HG02610 (cell line): ENCODE data around the gene INPP5J.
"Not testable (repeated sequence)": the region's sequence is repeated elsewhere in the genome, so short reads cannot be mapped to it uniquely, and the experiment has no call there.

ENCODE experiments used
- ATAC-seq: cut with Tn5 transposase; IDR thresholded peaks from one replicate; pipeline ENCODE4 v1.9.1; 2021; ENCODE audit warnings: mild to moderate bottlenecking, moderate library complexity; ENCODE audit not compliant: unreplicated experiment

Gene INPP5J

DNA sequence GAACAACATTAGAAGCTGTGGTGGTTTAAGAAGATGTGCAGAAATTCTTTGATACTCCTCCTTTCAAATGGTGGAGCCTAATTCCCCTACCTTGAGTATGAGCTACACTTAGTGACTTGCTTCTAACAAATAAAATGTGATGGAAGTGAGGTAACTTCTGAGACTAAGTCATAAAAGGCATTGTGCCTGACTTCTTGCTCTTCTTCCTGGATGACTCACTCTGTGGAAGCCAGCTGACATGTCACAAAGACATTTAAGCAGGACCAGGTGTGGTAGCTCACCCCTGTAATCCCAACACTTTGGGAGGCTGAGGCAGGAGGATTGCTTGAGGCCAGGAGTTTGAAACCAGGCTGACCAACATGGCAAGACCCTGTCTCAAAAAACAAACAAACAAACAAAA, 21.5 kb downstream of the INPP5J start:
- no peak for ATAC-seq

DNA sequence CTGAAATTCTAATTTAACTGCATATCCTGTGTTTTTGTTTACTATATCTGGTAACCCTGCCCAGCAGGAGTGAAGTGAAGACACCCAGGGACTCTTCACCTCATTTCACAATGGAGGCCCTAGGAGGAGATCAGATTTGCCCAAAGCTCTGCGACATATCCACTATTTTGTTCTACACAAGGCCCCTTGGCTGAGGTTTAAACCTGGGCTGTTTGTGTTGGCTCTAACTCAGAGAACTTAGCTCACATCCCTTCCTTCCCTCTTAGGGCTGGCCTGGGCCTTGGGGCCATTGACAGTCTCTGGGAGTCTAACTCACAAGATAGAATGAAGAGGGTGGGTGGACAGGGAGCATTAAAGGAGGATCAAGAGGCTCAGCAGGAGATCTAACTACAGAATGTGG, 25.7 kb downstream of the INPP5J start:
- ATAC-seq: no peak

DNA sequence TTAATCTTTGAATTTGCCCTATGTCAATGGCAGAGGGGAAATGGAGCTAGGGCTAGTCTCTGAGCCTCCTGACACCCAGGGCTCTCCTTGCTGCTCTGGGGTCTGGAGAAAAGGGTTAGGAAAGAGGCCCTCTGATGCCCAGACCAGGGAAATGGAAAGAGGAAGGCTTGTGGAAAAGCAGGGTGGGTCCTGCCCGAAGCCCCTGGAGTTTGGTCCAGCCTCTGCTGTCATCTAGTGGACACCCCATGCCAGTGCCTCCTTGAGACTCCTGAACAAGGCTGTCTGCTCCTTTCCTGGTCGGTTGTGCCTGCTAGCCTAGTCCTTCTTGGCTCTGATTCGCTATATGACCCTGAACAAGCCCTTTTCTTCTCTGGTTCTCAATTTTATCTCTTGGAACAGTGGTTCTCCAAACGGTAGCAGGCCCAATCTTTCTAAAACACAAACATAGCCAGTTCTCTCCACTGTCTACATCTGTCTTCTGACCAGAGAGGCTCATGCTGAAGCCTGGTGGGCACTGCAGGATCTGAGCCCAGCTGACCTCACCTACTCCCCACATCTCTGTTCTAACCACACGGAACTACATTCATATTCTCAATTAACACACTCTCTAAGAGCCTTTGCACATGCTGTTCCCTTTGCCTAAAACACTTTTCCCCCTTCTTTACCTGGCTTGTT, 26.3 kb downstream of the INPP5J start:
- no peak for ATAC-seq

DNA sequence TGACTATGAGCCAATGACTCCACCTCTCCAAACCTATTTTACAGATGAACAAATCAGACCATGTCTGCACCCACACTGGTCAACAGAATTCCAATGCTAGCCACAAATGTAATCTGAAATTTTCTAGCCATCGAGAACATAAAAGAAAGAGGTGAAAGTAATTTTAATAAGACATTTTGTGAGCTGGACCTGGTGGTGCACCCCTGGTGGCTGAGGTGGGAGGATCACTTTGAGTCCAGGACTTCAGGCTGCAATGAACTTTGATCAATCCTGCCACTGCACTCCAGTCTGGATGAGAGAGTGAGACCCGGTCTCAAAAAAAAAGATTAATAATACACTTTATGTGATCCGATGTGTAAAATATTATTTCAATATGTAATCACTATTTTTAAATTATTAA, 27.8 kb downstream of the INPP5J start:
- no peak for ATAC-seq

DNA sequence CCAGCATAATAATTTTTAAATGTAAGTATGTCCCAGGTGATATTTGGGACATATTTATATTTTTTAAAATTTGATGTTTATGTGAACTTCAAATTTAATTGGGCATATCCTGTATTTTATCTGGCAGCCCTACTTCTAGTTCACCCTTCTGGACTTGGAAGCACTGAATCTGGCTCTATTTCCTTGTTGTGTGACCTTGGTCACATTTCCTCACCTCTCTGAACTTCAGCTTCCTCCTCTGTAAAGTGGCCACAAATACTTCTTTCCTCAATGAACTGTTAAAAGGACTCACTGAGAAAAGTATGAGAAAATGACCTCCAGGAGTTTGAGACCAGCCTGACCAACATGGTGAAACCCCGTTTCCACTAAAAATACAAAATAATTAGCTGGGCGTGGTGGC, 29.1 kb downstream of the INPP5J start:
- no peak for ATAC-seq

DNA sequence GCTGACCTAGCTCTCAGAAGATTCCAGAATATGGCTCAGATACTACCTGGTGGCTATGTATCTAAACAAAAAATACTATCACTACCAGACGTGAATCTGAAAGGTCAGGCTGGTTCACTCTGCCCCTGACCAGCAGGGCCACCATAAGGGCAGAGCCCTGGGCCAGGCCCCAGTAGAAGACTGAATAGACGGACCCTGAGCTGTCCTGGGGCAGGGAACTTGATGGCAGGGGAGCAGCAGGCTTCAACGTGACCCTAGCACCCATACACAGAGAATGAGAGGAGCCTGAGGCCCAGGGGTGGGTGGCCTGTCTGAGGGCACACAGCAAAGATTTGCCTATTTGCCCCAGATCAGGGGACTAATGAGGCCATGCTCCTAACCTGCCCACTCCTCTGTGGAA, 30.6 kb downstream of the INPP5J start:
- ATAC-seq: no peak

DNA sequence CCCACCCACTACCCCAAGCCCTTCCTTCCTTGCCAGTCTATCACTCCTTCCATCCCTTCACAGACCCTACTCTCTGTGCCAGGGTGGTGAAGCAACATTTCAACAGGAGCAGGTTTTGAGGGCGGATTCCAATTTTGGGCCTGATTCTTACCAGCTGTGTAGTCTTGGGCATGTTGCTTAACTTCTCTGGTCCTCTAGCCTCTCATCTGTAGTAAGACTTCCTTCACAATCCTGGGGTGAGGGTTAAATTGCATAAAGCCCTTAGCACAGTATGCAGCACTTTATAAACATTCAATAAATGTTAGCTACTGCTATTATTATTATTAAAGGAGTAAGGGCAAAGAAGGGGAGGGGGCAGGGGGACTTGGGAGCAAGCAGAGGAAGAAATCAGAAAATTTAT, 32.2 kb downstream of the INPP5J start:
- ATAC-seq: no peak

DNA sequence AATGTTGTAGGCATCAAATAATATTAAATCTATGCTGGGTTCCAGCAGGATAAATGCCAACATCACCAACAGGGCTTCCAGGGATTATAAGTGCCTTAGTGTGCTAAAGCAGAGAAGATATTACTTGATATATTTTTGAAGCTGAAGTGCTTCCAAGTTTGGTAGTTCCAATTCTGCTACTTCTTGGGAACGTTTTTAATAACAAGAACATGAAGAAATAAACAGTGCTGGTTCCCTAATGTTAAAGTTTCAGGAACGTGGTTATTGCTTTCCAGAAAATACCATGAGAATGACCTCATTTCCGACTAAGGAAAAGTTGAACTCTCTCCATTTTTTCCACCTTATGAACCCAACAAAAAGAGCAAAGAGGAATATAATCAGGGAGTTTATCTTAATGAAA, 32.7 kb downstream of the INPP5J start:
- no peak for ATAC-seq

DNA sequence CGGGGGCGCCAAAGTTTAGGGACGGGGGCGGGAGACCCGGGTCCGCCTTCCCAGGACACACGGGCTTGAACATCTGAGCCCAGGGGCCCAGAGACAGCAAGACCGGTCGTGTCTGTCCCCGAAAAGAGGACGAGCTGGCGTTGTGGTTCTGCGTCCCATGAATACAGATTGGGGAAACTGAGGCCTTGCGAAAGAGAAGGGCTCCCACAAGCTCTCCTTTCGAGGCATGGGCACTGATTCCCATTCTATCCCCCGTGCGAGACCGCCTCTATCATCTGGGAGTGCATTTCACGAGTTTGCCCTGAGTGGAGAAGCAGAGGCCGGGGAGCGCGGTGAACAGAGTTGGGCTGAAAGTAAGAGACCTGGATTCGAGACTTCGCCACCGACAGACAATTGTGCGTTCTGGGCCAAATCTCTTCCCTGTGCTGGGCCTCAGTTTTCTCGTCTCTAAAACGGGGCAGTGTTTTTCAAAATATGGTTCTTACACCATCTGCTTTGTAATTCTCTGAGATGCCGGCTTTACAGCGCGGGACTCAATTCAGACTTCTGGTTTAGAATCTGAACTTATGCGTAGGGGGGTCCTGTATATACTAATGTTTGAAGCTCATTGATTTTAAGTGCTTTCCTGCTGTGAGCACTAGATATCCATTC, 37.7 kb downstream of the INPP5J start:
- peak; percentile 9 for ATAC-seq

DNA sequence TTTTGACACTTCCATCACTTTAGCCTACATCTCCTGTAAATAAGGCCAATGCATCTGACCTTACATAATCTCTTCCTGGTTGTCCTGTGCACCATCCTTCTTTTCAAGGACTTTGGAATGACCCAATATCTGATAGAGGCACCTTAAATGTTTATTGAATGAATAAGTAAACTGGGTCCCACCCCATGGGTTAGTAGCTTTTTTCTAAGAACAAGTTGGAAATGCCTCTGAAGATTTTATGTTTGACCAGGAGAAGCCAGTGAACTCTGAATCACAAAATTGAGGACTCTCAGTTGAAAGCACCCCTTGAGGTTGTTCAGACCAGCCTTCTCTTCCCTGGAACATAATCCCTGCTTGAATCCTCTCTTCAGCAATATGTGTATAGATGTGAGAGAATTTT, 38.6 kb downstream of the INPP5J start:
- ATAC-seq: no peak

DNA sequence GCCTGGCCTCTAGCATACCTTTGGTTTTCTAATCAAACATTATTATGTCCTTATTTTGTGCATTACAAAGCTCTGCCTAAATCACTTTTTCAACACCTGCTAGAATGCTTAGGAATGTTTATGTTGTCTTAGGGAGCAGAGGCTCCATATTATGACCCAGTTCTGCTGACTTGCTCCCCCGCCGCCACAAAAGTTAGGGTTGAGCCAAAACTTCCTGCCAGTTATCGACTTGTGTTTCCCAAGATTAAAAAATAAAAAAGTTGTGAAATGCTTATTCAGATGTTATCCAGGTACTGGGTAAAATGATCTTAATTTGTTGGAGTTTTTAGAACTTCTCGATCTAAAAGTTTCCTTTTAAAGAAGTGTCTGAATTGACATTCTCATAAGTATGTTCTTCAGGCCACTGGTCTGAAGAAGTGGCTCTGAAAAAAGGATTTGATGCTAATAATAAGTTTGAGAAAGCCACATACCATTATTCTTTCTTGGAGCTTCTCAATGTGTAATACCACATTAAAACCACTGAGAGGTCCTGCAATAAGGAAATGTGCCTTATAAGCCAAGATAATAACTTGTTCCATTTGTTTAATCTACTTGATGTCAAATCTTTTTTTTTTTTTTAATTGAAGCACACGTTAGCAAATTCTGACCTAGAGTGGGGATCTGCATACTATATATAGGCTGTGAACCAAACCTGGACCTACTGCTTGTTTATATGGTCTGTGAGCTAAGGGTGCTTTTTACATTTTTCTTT, 39.4 kb downstream of the INPP5J start:
- ATAC-seq: no peak

DNA sequence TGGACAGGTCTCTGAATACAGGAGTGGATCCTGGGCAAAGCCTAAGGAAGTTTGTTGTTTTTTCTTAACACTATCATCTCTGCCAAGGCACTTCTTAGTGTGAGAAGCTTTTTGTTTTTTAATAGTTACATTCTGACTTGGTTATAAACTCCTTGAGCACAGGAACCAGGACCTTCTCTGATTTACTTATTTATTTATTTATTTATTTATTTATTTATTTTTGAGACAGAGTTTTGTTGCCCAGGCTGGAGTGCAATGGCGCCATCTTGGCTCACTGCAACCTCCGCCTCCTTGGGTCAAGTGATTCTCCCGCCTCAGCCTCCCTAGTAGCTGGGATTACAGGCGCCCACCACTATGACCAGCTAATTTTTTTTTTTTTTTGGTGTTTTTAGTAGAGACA, 48.2 kb downstream of the INPP5J start:
- no peak for ATAC-seq

DNA sequence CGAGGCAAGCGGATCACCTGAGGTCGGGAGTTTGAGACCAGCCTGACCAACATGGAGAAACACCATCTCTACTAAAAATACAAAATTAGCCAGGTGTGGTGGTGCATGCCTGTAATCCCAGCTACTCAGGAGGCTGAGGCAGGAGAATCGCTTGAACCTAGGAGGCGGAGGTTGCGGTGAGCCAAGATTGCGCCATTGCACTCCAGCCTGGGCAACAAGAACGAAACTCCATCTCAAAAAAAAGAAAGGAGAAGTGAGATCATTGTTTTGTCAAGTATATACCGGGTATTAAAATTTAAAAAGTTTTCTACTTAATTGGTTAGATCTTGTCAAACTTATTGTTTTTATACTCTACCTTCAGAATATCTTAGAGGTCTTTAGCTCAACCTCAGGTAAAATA, 49.0 kb downstream of the INPP5J start:
- ATAC-seq: not testable (repeated sequence)

DNA sequence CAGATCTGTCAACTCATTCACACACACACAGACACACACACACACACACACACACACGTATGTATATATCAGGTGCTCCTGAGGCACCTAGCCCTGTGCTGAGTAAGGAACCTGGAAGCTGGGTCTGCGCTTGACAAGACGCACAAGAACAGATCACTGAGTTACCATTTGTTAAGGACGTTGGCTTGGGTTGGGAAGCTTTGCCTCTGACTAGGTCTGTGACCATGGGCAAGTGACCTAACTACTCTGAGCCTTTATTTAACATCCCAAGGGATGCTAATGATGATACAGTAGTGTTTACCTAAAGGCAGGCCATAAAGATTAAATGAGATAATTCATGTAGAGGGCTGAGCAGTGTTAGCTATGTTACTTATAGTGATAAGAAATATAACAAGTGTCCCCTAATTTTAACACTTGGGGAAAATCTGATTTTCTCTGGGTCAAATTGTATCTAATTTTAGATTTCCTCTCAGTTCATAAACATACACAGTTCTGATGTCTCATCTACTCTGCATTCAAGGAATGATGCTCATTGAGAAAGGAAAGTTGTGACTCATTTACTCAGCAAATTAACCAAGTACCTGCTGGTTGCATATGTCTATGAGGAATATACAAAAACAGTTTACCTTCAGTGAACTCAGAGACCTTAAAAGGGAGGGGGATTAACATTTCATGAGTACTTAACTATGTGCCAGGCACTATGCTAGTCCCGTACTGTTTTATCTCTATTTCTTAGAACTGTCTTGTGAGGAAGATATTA, 50.8 kb downstream of the INPP5J start:
- no peak for ATAC-seq

DNA sequence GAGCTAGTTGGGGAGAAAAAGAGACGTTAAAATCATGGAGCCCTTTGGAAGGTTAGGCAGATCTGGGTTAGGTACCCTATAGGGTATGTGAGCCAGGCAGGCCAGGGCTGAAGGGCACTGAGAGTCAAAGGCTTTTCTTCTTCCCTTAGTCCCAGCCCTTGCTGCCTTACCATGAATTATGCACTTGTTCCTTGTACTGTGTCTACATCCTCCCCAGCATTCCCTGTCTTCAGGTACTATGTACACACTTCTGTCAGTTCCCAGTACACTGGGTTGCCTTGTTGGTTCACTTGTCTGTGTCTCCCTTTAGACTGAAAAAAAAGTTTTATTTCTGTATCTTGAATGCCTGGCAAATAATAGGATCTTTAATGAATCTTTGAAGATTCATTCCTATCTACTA, 54.2 kb downstream of the INPP5J start:
- no peak for ATAC-seq

DNA sequence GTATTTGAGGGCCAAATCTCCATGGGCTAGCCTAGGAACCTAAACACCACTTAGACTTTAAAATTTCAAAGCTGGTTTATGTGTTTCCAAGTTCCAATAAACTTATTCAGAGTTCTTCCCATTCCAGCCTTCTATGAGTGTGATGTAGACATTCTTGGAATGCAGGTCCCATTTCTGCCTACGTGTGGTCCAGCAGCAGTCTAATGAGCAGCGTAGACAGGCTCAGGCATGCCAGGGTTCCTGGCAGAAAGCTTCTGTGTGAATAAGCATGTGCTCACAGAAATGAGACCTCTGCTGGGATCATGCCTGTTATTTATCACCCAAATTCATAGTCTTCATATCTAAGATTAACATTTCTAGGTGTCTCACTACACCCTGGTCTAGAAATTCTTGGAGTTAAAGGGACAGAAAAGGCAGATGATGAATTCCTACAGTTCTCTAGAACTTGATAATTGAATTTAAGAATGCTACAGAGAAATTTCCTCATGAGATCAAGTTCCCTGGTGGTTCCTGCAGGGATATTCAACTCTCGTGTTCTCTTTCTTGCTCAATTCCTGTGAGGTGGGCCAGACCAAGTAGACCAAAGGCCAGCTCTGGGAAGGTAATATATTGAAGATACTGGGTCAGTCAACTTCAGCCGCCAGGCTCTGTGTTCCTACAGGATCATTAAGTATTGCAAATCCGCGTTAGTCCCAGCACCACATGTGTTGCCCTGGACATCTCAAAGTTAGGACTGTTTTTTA, 54.8 kb downstream of the INPP5J start:
- no peak for ATAC-seq

DNA sequence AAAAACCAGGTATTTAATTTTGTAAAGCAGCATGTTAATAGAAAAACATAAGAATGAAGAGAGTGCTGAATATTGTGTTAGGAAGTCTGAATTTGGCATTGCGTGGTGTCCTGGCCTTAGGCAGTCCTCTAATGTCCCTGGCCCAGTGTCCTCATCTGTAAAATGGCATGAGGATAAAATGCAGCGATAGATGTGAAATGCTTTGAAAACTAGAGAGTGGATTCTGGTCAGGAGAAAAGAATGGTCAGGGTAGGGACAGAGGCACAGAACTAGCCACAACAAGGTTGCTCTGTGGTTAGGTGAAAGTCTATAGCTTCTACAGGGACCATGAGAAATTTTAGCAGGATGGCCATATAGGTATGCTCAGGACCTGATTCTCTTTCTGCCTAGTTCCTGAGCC, 56.1 kb downstream of the INPP5J start:
- ATAC-seq: no peak

DNA sequence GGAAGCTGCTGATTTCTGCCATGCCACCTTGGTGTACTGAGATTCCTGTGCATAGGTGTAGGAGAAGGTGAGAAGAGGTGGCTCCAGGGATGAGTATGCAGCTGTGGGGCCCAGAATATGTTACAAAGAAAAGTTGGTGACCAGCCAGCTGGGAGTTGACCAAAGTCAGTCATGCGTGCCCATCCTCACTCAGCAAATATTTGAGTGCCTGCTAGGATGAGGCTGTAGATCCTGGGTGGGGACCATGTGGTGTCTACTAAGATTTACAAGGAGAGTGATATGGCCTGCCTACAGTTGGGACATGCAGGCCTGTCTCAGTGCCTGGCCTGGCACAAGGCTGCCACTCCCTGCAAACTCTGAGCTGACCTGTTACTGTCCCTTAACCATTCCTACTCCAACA, 56.6 kb downstream of the INPP5J start:
- no peak for ATAC-seq

DNA sequence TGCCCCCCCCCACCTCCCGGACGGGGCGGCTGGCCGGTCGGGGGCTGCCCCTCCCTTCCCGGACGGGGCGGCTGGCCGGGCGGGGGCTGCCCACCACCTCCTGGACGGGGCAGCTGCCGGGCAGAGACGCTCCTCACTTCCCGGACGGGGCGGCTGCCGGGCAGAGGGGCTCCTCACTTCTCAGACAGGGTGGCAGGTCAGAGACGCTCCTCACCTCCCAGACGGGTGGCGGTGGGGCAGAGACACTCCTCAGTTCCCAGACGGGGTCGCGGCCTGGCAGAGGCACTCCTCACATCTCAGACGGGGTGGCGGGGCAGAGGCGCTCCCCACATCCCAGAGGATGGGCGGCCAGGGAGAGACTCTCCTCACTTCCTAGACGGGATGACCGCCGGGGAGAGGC, 61.2 kb downstream of the INPP5J start:
- ATAC-seq: no peak
